K562 (cell line): ENCODE data around the gene TRIO.

ENCODE experiments used
- CHD2 ChIP-seq: IDR thresholded peaks from 2 replicates; pipeline ENCODE4 v1.6.1; 2011; ENCODE audit warnings: low read depth, low read length
- CTCF ChIP-seq, 3 experiments: IDR thresholded peaks in 2 of 3; conservative IDR thresholded peaks in 1 of 3; 2 replicates each; pipeline ENCODE4 v1.5.1; 2011 to 2012; ENCODE audit warnings: low read length in 3 of 3, mild to moderate bottlenecking in 3 of 3, control low read depth in 2 of 3, improper control_type of control experiment in 1 of 3, inconsistent platforms in 1 of 3, low read depth in 1 of 3, mixed read lengths in 1 of 3, moderate library complexity in 1 of 3; ENCODE audit not compliant: insufficient read depth in 2 of 3
- FOXK2 ChIP-seq, 2 experiments: fragments of 450-650 bp; IDR thresholded peaks in 1 of 2; conservative IDR thresholded peaks in 1 of 2; 2 replicates each; pipeline ENCODE4 v1.6.1; 2016; ENCODE audit warnings: low read depth in 2 of 2, mild to moderate bottlenecking in 1 of 2
- HNRNPK ChIP-seq: fragments of 200-400 bp; formaldehyde crosslinking; IDR thresholded peaks from one replicate; pipeline ENCODE4 v1.6.1; 2018; ENCODE audit warnings: mild to moderate bottlenecking, low read depth, low read length; ENCODE audit not compliant: poor library complexity, severe bottlenecking
- PKNOX1 ChIP-seq: fragments of 450-650 bp; IDR thresholded peaks from 2 replicates; pipeline ENCODE4 v1.6.1; 2016
- STAG1 ChIP-seq: sonication (generic); formaldehyde crosslinking; IDR thresholded peaks from 2 replicates; pipeline ENCODE4 v1.5.0; 2020; ENCODE audit warnings: missing genetic modification reagents, borderline replicate concordance
- ZBTB17 ChIP-seq: fragments of 450-650 bp; formaldehyde crosslinking; IDR thresholded peaks from 2 replicates; pipeline ENCODE4 v1.4.0; 2020; ENCODE audit warnings: mild to moderate bottlenecking
- ZNF274 ChIP-seq: IDR thresholded peaks from 2 replicates; pipeline ENCODE4 v1.6.1; 2011; ENCODE audit warnings: low read depth, mild to moderate bottlenecking, low read length, moderate library complexity, borderline replicate concordance
- TF ChIP-seq, protein P1 (sequence below): sonication (generic); formaldehyde crosslinking; IDR thresholded peaks from 2 replicates; pipeline ENCODE4 v1.8.1; 2023; ENCODE audit warnings: mild to moderate bottlenecking, missing genetic modification reagents
- TF ChIP-seq, protein P2 (sequence below): IDR thresholded peaks from 2 replicates; pipeline ENCODE4 v1.6.1; 2016; ENCODE audit warnings: missing genetic modification characterization, missing compliant biosample characterization

DNA sequence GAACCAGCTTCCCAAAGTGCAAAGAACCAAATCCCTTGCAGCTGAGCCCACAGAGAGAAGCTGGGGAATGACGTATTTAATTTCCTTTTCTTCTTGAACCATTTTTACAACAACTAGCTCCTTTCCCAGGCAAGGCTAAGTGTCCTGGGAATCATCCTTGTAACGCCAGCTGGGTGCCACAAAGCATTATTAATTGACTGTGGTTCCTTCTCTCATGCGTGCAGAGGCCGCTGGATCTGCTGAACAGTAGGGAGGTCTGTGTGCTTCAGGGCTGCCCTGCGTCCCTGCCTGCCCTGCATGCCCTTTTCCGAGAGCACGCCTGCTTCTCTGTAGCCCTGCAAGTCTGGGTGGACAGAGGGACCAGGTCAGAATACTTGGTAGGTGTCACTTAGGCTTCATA is 314.3 kb downstream of the TRIO start:
- TF ChIP-seq FOXK2 (conservative IDR thresholded peaks at IDR 0.05 in 1 of 2, IDR thresholded peaks at IDR 0.05 in 1 of 2; ENCODE audit: low read depth in 2 of 2) = no peak
- TF ChIP-seq, protein P1, sequence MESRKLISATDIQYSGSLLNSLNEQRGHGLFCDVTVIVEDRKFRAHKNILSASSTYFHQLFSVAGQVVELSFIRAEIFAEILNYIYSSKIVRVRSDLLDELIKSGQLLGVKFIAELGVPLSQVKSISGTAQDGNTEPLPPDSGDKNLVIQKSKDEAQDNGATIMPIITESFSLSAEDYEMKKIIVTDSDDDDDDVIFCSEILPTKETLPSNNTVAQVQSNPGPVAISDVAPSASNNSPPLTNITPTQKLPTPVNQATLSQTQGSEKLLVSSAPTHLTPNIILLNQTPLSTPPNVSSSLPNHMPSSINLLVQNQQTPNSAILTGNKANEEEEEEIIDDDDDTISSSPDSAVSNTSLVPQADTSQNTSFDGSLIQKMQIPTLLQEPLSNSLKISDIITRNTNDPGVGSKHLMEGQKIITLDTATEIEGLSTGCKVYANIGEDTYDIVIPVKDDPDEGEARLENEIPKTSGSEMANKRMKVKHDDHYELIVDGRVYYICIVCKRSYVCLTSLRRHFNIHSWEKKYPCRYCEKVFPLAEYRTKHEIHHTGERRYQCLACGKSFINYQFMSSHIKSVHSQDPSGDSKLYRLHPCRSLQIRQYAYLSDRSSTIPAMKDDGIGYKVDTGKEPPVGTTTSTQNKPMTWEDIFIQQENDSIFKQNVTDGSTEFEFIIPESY (CRISPR knock-in tag) = no peak
- TF ChIP-seq STAG1 (CRISPR knock-in tag) = no peak
- TF ChIP-seq ZNF274 = no peak
- no peak for TF ChIP-seq CTCF (IDR thresholded peaks at IDR 0.05 in 2 of 3, conservative IDR thresholded peaks at IDR 0.05 in 1 of 3; ENCODE audit: insufficient read depth in 2 of 3, low read depth in 1 of 3, low read length in 3 of 3)
- TF ChIP-seq CHD2 = no peak
- TF ChIP-seq ZBTB17 = no peak
- TF ChIP-seq, protein P2, sequence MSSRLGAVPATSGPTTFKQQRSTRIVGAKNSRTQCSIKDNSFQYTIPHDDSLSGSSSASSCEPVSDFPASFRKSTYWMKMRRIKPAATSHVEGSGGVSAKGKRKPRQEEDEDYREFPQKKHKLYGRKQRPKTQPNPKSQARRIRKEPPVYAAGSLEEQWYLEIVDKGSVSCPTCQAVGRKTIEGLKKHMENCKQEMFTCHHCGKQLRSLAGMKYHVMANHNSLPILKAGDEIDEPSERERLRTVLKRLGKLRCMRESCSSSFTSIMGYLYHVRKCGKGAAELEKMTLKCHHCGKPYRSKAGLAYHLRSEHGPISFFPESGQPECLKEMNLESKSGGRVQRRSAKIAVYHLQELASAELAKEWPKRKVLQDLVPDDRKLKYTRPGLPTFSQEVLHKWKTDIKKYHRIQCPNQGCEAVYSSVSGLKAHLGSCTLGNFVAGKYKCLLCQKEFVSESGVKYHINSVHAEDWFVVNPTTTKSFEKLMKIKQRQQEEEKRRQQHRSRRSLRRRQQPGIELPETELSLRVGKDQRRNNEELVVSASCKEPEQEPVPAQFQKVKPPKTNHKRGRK (tag) = no peak
- no peak for TF ChIP-seq PKNOX1
- TF ChIP-seq HNRNPK = no peak
